GM19025 (cell line): ENCODE measurements around the gene KDM6A.
"Not testable (repeated sequence)": the region's sequence is repeated elsewhere in the genome, so short reads cannot be mapped to it uniquely, and the experiment has no call there.

Experiments used
- ATAC-seq: cut with Tn5 transposase; IDR thresholded peaks from one replicate; pipeline ENCODE4 v1.9.1; 2021; ENCODE audit warnings: mild to moderate bottlenecking, low read depth, moderate library complexity; ENCODE audit not compliant: unreplicated experiment

KDM6A gene

GRCh38 chrX:44884944-44885343, 12.0 kb downstream of the KDM6A start:
- ATAC-seq: no peak

GRCh38 chrX:44889824-44890223, 16.8 kb downstream of the KDM6A start:
- no peak for ATAC-seq

GRCh38 chrX:44890247-44890646, 17.3 kb downstream of the KDM6A start:
- ATAC-seq: no peak

GRCh38 chrX:44890687-44891086, 17.7 kb downstream of the KDM6A start:
- not testable (repeated sequence) for ATAC-seq

GRCh38 chrX:44891642-44892041, 18.7 kb downstream of the KDM6A start:
- ATAC-seq: no peak

DNA sequence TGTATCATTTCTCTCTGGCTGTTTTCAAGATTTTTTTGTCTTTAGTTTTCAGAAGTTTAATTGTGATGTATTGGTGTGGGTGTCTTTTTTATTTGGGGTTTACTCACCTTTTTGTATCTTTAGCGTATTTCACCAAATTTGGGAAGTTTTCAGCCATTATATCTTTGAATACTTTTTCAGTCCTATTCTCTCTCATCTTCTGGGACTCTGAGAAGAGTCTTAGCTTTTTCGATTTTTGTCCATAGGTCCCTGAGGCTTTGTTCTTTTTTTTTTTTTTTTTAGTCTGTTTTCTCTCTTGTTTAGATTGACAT, 23.8 kb downstream of the KDM6A start:
- no peak for ATAC-seq

DNA sequence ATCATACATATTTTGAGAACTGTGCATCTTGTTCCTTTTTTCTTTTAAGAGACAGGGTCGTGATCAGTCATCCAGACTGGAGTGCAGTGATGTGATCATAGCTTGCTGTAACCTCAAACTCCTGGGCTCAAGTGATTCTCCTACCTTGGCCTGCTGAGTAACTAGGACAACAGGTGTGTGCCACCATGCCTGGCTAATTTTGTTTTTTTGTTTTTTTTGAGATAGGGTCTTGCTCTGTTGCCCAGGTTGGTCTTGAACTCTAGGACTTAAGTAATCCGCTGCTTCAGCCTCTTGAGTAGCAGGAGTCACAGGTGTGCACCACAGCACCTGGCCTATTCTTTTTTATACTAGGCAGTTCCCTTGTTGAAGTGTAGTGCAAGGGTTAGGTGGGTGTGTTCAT, 24.6 kb downstream of the KDM6A start:
- ATAC-seq: no peak

- ATAC-seq: no peak
Observed at GRCh38 chrX:44898411-44899221, 25.6 kb downstream of the KDM6A start.

DNA sequence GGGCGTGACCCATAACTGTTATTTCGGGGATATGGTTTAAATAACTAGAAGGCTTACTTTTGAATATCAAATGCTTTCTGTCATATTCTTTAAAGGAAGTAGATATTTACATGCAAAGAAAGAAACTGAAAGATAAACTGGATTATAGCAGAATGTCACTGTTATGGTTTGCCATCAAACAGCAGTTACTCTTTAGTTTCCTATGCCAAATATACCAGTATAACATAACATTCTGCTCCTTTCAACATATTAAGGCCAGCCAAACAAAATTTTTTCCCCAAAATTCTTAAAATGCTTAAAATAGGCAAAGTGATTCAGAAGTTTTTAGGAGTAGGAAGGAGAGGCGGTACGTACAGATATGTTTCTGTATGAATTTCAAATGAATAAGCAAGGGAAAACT, 27.0 kb downstream of the KDM6A start:
- ATAC-seq: no peak

GRCh38 chrX:44903107-44903506, 30.1 kb downstream of the KDM6A start:
- no peak for ATAC-seq

- no peak for ATAC-seq
Observed at GRCh38 chrX:44903830-44904530, 31.0 kb downstream of the KDM6A start.

GRCh38 chrX:44904542-44905115, 31.6 kb downstream of the KDM6A start:
- ATAC-seq: no peak

DNA sequence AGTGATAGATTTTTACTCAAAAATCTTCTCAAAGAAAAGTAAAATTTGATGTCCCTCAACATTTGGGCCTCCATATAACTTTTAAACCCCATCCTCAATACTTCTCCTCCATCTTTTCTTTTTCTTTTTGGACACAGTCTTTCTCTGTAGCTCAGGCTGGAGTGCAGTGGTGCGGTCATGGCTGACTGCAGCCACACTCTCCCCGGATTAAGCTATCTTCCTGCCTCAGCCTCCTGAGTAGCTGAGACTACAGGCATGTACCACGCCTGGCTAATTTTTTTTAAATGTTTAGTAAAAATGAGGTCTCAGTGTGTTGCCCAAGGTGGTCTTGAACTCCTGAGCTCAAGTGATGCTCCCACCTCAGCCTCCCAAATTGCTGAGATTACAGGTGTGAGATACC, 33.1 kb downstream of the KDM6A start:
- ATAC-seq: no peak

GRCh38 chrX:44906542-44906941, 33.6 kb downstream of the KDM6A start:
- ATAC-seq: no peak

GRCh38 chrX:44908153-44908552, 35.2 kb downstream of the KDM6A start:
- no peak for ATAC-seq

DNA sequence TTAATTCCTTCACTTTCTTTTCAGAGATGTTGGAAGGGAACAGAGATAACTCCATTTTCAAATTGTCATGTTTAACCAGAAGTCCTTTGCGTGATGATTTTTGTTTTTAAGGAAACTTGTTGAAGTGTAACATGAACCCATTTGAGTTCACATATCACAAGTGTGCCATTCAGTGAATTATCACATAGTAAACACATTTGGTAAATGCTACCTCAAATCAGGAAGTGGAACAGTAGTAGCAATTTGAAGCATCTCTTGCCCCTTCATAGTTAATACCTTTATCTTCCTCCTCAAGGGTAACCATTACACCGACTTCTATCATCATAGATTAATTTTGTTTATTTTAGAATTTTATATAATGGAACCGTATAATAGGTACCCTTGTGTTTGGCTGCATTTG, 35.8 kb downstream of the KDM6A start:
- no peak for ATAC-seq

- ATAC-seq: not testable (repeated sequence)
Observed at GRCh38 chrX:44910508-44910907, 37.5 kb downstream of the KDM6A start.

- not testable (repeated sequence) for ATAC-seq
Observed at GRCh38 chrX:44911074-44911600, 38.1 kb downstream of the KDM6A start.

DNA sequence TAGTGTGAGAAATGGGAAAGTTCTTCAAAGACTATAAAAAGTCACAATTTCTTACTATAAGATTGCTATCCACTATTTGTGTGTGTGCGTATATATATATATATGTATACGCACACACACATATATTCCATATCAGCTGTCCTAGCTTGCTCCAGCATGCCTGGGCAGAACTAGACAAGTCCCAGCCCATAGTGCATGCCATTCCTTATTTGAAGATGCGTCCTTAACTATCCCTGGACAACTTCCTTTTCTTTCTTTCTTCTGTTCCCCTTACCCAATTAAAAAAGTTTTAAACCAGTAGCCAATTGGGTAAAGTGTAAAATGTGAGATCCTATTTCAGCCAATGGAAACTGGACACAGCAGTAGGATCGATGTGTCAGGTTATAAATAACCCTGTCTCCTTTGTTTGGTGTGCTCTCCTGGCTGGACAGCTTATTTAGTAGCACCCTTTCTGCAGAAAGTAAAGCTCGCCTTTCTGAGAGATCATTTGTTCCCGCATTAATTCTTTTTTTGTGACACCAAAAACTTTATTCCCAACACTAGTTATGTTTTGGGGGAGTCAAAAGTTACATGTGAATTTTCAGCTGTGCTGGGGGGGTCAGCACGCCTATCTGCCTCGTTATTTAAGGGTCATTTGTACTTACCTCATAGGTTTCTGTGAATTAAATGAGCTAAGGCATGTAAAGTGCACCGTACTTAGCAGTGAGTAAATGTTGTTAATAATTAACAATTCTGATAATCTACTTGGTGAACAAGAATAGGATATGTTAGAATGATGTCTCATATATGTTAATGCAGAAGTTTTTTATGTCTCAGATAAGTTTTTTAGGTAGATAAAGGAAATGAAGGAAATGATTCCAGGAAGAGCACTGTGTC, 40.9 kb downstream of the KDM6A start:
- peak; percentile 34 for ATAC-seq

GRCh38 chrX:44914532-44915198, 41.7 kb downstream of the KDM6A start:
- ATAC-seq: peak; percentile 94
